K562 (cell line): Measurements from ENCODE around the gene SLC39A13. TPM values are rescaled to one million over a fixed set of nuclear protein-coding genes. Genes with fewer than 3 reads are reported as not detected.

ENCODE experiments used
- ATAC-seq: fragments of 200-7000 bp; cut with Tn5 transposase; 3 replicates; pipeline ENCODE4 v1.9.1; 2020; ENCODE audit warnings: moderate library complexity
- BruUV-seq: library from RNA; stranded (reverse); fragments of 400-500 nt; replicated peaks from 2 replicates; lab custom pipeline; 2021; lab: Mats Ljungman, UMichigan
- CTCF ChIA-PET: fragments of 300-600 bp; formaldehyde crosslinking; extraction: SDS; loops from one replicate; lab custom pipeline; 2021; ENCODE audit warnings: low intra/inter-chr PET ratio; lab: Yijun Ruan, JAX
- POLR2A ChIA-PET: fragments of 300-600, 350-650 bp; sonication (Branson Sonifier 250); formaldehyde crosslinking; extraction: SDS; loops from one replicate; lab custom pipeline; 2021; ENCODE audit warnings: antibody characterized with exemption, inconsistent platforms; lab: Yijun Ruan, JAX
- DNase-seq, 4 experiments: peaks; one replicate each; pipeline versions ENCODE4 v3.0.0 to v3.0.0-alpha.2; 2011 to 2018; ENCODE audit warnings: low spot score in 3 of 4, mixed read lengths in 3 of 4; ENCODE audit errors: extremely low read depth in 1 of 4
- FAIRE-seq: peaks from 2 replicates; lab custom pipeline; 2011; peaks lifted over from hg19 to GRCh38; lab: Jason Lieb, UNC
- H2AFZ ChIP-seq: 2 replicates; pipeline ENCODE4 v1.6.0; 2011; ENCODE audit warnings: low read depth, low read length, control low read depth, inconsistent platforms
- H3K27ac ChIP-seq: fragments of 200-600 bp; 3 replicates; pipeline ENCODE4 v1.8.0; 2011; ENCODE audit warnings: low read depth, mild to moderate bottlenecking, control low read depth, inconsistent platforms, low read length, moderate library complexity, mixed read lengths; ENCODE audit errors: extremely low read depth
- H3K27me3 ChIP-seq, 2 experiments: fragments of 300-600 bp in 1 of 2; 2 replicates in 1 of 2; 3 replicates in 1 of 2; pipeline versions ENCODE4 v1.6.0 to v1.8.0; 2011; ENCODE audit warnings: inconsistent platforms in 2 of 2, low read length in 2 of 2, mild to moderate bottlenecking in 1 of 2, mixed read lengths in 1 of 2, moderate library complexity in 1 of 2; ENCODE audit not compliant: control insufficient read depth in 2 of 2, insufficient read depth in 2 of 2
- H3K36me3 ChIP-seq: fragments of 300-600 bp; 3 replicates; pipeline ENCODE4 v1.8.0; 2011; ENCODE audit warnings: mild to moderate bottlenecking, low read length, inconsistent platforms; ENCODE audit not compliant: control insufficient read depth, insufficient read depth
- H3K4me1 ChIP-seq, 2 experiments: fragments of 200-600 bp in 1 of 2; replicated peaks in 1 of 2; 2 replicates in 1 of 2; 3 replicates in 1 of 2; pipeline versions ENCODE4 v1.5.1 to v1.8.0; 2011; ENCODE audit warnings: inconsistent platforms in 2 of 2, low read length in 2 of 2, mild to moderate bottlenecking in 1 of 2, mixed read lengths in 1 of 2, moderate library complexity in 1 of 2; ENCODE audit not compliant: control insufficient read depth in 2 of 2, insufficient read depth in 2 of 2
- H3K4me2 ChIP-seq: 2 replicates; pipeline ENCODE4 v1.6.1; 2011; ENCODE audit warnings: low read length, control low read depth, inconsistent platforms, mixed read lengths; ENCODE audit not compliant: insufficient read depth
- H3K4me3 ChIP-seq: fragments of 200-600 bp; sonication (generic), shearing (Covaris generic); 2 replicates; pipeline ENCODE4 v1.5.1; 2016; ENCODE audit warnings: control low read depth, inconsistent platforms
- H3K79me2 ChIP-seq: fragments of 200-600 bp; 3 replicates; pipeline ENCODE4 v1.8.0; 2011; ENCODE audit warnings: low read length, inconsistent platforms; ENCODE audit not compliant: control insufficient read depth, insufficient read depth
- H3K9ac ChIP-seq, 2 experiments: 2 replicates each; pipeline versions ENCODE4 v1.6.0 to v1.6.1; 2011; ENCODE audit warnings: low read depth in 2 of 2, low read length in 2 of 2, control low read depth in 1 of 2, inconsistent platforms in 1 of 2, mild to moderate bottlenecking in 1 of 2, mixed read lengths in 1 of 2; ENCODE audit not compliant: insufficient read depth in 1 of 2
- H3K9me1 ChIP-seq: one replicate; pipeline ENCODE4 v1.6.0; 2011; ENCODE audit warnings: inconsistent platforms, mild to moderate bottlenecking, low read length, moderate library complexity; ENCODE audit not compliant: control insufficient read depth, insufficient read depth
- H3K9me3 ChIP-seq: replicated peaks from 2 replicates; pipeline ENCODE4 v1.5.1; 2011; ENCODE audit warnings: low read depth, low read length, inconsistent platforms; ENCODE audit not compliant: control insufficient read depth, insufficient read depth
- H4K20me1 ChIP-seq: replicated peaks from 2 replicates; pipeline ENCODE4 v1.6.1; 2011; ENCODE audit warnings: low read length, inconsistent platforms, mixed read lengths; ENCODE audit not compliant: control insufficient read depth, insufficient read depth
- E2F3 ChIP-seq: fragments of 250-450 bp; sonication (Bioruptor Pico); IDR thresholded peaks from 2 replicates; pipeline ENCODE4 v1.4.0; 2020; ENCODE audit warnings: mild to moderate bottlenecking
- HSF4 ChIP-seq: fragments of 250-450 bp; sonication (Bioruptor Pico); IDR thresholded peaks from 2 replicates; pipeline ENCODE4 v2.1.2; 2022; ENCODE audit warnings: mild to moderate bottlenecking, moderate library complexity, borderline replicate concordance
- MAFK ChIP-seq: IDR thresholded peaks from 2 replicates; pipeline ENCODE4 v1.6.1; 2011; ENCODE audit warnings: low read length, improper control_type of control experiment
- MCM3 ChIP-seq: fragments of 450-650 bp; IDR thresholded peaks from 2 replicates; pipeline ENCODE4 v1.6.1; 2016
- RBM34 ChIP-seq: fragments of 200-400 bp; formaldehyde crosslinking; IDR thresholded peaks from 2 replicates; pipeline ENCODE4 v1.6.1; 2018; ENCODE audit warnings: low read length, borderline replicate concordance; ENCODE audit not compliant: insufficient read depth
- RREB1 ChIP-seq: fragments of 250-450 bp; sonication (Bioruptor Pico); IDR thresholded peaks from 2 replicates; pipeline ENCODE4 v1.4.0; 2020
- SMAD3 ChIP-seq: fragments of 450-650 bp; formaldehyde crosslinking; conservative IDR thresholded peaks from 2 replicates; pipeline ENCODE4 v1.4.0; 2020; ENCODE audit warnings: mild to moderate bottlenecking
- ZFPM2 ChIP-seq: fragments of 250-450 bp; sonication (Bioruptor Pico); IDR thresholded peaks from 2 replicates; pipeline ENCODE4 v1.5.1; 2022; ENCODE audit warnings: mild to moderate bottlenecking
- ZFX ChIP-seq: sonication (generic); formaldehyde crosslinking; IDR thresholded peaks from 2 replicates; pipeline ENCODE4 v1.8.0; 2022; ENCODE audit warnings: mild to moderate bottlenecking, missing genetic modification reagents, moderate library complexity
- WGBS: fragments of 100-300 bp; shearing (Covaris generic); methylation state at CpG from one replicate; pipeline ENCODE4 v1.1.6; 2016; ENCODE audit warnings: low coverage, mixed read lengths; ENCODE audit not compliant: insufficient coverage; ENCODE audit errors: missing lambda C conversion rate; 5-methylcytosine and 5-hydroxymethylcytosine counted together
- in situ Hi-C: fragments of 300-500 bp; cut with MboI; formaldehyde crosslinking; loops from 4 replicates; pipeline ENCODE4 v1.15.0; 2018; ENCODE audit warnings: inconsistent platforms, mixed read lengths
- intact Hi-C: fragments of 100-400 bp; cut with micrococcal nuclease; formaldehyde crosslinking; loops from 2 replicates; pipeline ENCODE4 v1.14.2; 2022
- polyA plus RNA-seq, 8 experiments: library from polyadenylated mRNA; depleted of rRNA in 4 of 8; stranded (reverse) in 5 of 8; unstranded in 3 of 8; fragments of >200 nt; fragmentation: Nextera tagmentation in 2 of 8; fragmentation: Illumina TruSeq in 1 of 8; extraction: Ambion mirVana in 2 of 8; extraction: Trizol in 1 of 8; gene quantifications; 2 replicates each; pipeline versions ENCODE4 v1.2.1 to v1.2.3, GENCODE V29; 2011 to 2014; ENCODE audit warnings: inconsistent platforms in 1 of 8, missing spikeins in 1 of 8
- total RNA-seq, 7 experiments: library from RNA; depleted of rRNA in 6 of 7; stranded (reverse); fragments of >200 nt in 6 of 7; fragmentation: Illumina TruSeq in 2 of 7; extraction: Trizol in 2 of 7; gene quantifications; 2 replicates each; pipeline versions ENCODE4 v1.2.1 to v1.2.3, GENCODE V29; 2011 to 2021; ENCODE audit warnings: low replicate concordance in 1 of 7

SLC39A13 gene
- total and polyA plus RNA-seq, 9 of the 15 experiments (the other 6 are each of a cell fraction or from before 2014, with no cell fraction given), result 0.17 to 15.9 (median 3.2) TPM

GRCh38 chr11:47398551-47398950 lies 9.8 kb upstream of the SLC39A13 start:
- ATAC-seq (no peak), FAIRE-seq (no peak), DNase-seq (no peak)
- H4K20me1 ChIP-seq, result no peaks in the 10 kb centered on the region
- POLR2A ChIA-PET, result no interaction called here
- no peaks in the 10 kb centered on the region for H3K9me3 ChIP-seq
- in situ Hi-C loops, result no loop called here
- TF ChIP-seq ZFX (CRISPR knock-in tag) (0 out of 2 replicates have a peak, but pooled peaks have one; percentile 11), HSF4 (CRISPR knock-in tag) (no peak), RREB1 (CRISPR knock-in tag) (no peak), ZFPM2 (CRISPR knock-in tag) (no peak), SMAD3 (CRISPR knock-in tag) (no peak), RBM34 (no peak), MCM3 (no peak), MAFK (no peak), E2F3 (CRISPR knock-in tag) (no peak)
- TF ChIP-seq, all 486 proteins: peak for 1
- CTCF ChIA-PET, result no interaction called here
- Histone ChIP-seq H3K27ac (no peak overlapping the region), H3K9ac (peak overlapping the region in 1 of 2 experiments; percentile 80; a peak in 2 of 4 replicates), H3K27me3 (no peaks in the 10 kb centered on the region), H3K36me3 (no peaks in the 10 kb centered on the region), H3K4me3 (no peak overlapping the region), H2AFZ (no peak overlapping the region; the same call in 1 of the 2 replicates), H3K4me1 (peaks cover 39 to 55% of the 10 kb centered on the region in 2 experiments), H3K9me1 (no peaks in the 10 kb centered on the region), H3K4me2 (no peak overlapping the region), H3K79me2 (no peaks in the 10 kb centered on the region)
- intact Hi-C loops, result no loop called here
- BruUV-seq, result no TSS peak
- WGBS, result 100% methylated on average over 1 of the region's 1 CpG
